ENCODE measurements around the gene PGAP2.
A peak's percentile ranks its signal among the peaks of the same experiment; 100 is the strongest.

The PGAP2 gene

DNA sequence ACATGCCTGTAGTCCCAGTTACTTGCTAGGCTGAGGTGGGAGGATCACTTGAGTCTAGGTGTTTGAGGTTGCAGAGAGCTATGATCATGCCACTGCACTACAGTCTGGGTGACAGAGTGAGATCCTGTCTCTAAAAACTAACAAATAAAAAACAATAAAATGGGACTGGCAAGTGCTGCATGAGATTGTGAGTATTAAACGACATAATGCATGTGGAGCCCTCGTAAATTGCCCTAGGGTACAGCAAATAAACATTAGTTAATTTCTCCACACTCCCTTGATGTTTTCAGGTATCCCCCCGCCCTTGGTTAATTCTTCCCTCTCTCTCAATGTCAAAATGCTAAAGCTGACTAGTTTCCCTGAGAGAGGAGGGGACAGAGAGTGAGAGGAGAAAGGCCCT is 37.3 kb downstream of the PGAP2 start:
- no peak overlapping the region for H3K18ac ChIP-seq (ENCODE audit: low read depth in 1 of 2, low read length in 2 of 2)
- H3K27me3 ChIP-seq (ENCODE audit: control insufficient read depth in 1 of 2, insufficient read depth in 1 of 2, low read length in 2 of 2) = no peaks in the 10 kb centered on the region
- peaks cover 3% of the 10 kb centered on the region for H3K4me1 ChIP-seq (ENCODE audit: control insufficient read depth, insufficient read depth, low read depth, low read length)
- no peak overlapping the region for H2BK15ac ChIP-seq (ENCODE audit: low read depth, poor library complexity, severe bottlenecking)
- H3K79me1 ChIP-seq (replicated peaks; ENCODE audit: low read length, poor library complexity, severe bottlenecking) = no peaks in the 10 kb centered on the region
- no peak overlapping the region for H4K91ac ChIP-seq (ENCODE audit: low read length)
- no peak overlapping the region for H3K23ac ChIP-seq (ENCODE audit: low read length in 2 of 2)
- no peak overlapping the region for H4K8ac ChIP-seq (ENCODE audit: low read length)
- H3K14ac ChIP-seq (ENCODE audit: low read length in 2 of 2) = no peak overlapping the region
- 71% methylated on average over 3 of the region's 3 CpGs for WGBS
- no peaks in the 10 kb centered on the region for H3K9me3 ChIP-seq (ENCODE audit: control insufficient read depth, low read length)
- no peak for DNase-seq
- no peak overlapping the region for H2AK5ac ChIP-seq (ENCODE audit: low read length, severe bottlenecking)
- H2BK12ac ChIP-seq (ENCODE audit: low read length in 2 of 2) = no peak overlapping the region
- H3K4ac ChIP-seq (ENCODE audit: low read depth in 1 of 2, low read length in 2 of 2) = no peak overlapping the region
- H3K27ac ChIP-seq (ENCODE audit: low read length, poor library complexity, severe bottlenecking) = no peak overlapping the region
- H2AFZ ChIP-seq (ENCODE audit: low read depth, low read length) = no peak overlapping the region
- no peak overlapping the region for H3K9ac ChIP-seq (ENCODE audit: low read length)
- H3K4me3 ChIP-seq (ENCODE audit: insufficient read depth in 1 of 2, low read depth in 1 of 2, low read length in 2 of 2) = no peak overlapping the region
- no peak overlapping the region for H2BK120ac ChIP-seq (ENCODE audit: low read depth, low read length)
- no peak overlapping the region for H3K4me2 ChIP-seq (ENCODE audit: low read length, poor library complexity, severe bottlenecking)
- no peaks in the 10 kb centered on the region for H3K36me3 ChIP-seq (ENCODE audit: control insufficient read depth in 1 of 2, insufficient read depth in 2 of 2, low read depth in 1 of 2, low read length in 2 of 2)
- H2BK5ac ChIP-seq (ENCODE audit: low read depth, low read length, poor library complexity, severe bottlenecking) = no peak overlapping the region

DNA sequence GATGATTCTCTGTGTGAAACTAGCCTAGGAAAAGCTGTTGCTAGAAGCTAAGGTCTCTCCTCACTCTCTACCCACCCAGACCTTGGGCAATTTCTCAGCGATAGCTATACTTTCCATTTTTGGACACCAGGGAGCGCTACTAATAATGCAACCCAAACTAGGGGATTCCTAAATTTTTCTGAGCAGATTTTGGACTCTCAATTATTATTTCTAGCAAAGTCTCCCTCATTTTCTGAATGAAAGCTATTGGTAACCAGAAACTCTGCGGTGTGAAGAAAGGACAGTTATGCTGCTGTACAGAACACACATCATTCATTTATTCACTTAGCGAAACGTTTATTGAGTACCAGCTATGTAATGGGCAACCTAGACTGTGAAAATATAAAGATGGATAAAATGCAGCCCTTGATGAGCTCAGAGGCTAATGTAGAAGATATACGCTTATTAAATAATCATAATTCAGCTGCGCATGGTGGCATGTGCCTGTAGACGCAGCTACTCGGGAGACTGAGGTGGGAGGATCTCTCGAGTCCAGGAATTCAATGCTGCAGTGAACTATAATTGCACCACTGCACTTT is 41.0 kb downstream of the PGAP2 start:
- no peak overlapping the region for H3K4me3 ChIP-seq (ENCODE audit: insufficient read depth in 1 of 2, low read depth in 1 of 2, low read length in 2 of 2)
- no peak overlapping the region for H2BK5ac ChIP-seq (ENCODE audit: low read depth, low read length, poor library complexity, severe bottlenecking)
- no peaks in the 10 kb centered on the region for H3K36me3 ChIP-seq (ENCODE audit: control insufficient read depth in 1 of 2, insufficient read depth in 2 of 2, low read depth in 1 of 2, low read length in 2 of 2)
- H3K9ac ChIP-seq (ENCODE audit: low read length) = no peak overlapping the region
- H3K79me1 ChIP-seq (replicated peaks; ENCODE audit: low read length, poor library complexity, severe bottlenecking) = no peaks in the 10 kb centered on the region
- H3K18ac ChIP-seq (ENCODE audit: low read depth in 1 of 2, low read length in 2 of 2) = no peak overlapping the region
- 71% methylated on average over 9 of the region's 10 CpGs for WGBS
- H3K27me3 ChIP-seq (ENCODE audit: control insufficient read depth in 1 of 2, insufficient read depth in 1 of 2, low read length in 2 of 2) = no peaks in the 10 kb centered on the region
- no peak overlapping the region for H2BK120ac ChIP-seq (ENCODE audit: low read depth, low read length)
- no peaks in the 10 kb centered on the region for H3K9me3 ChIP-seq (ENCODE audit: control insufficient read depth, low read length)
- no peak overlapping the region for H3K14ac ChIP-seq (ENCODE audit: low read length in 2 of 2)
- no peak overlapping the region for H2AFZ ChIP-seq (ENCODE audit: low read depth, low read length)
- no peak overlapping the region for H2AK5ac ChIP-seq (ENCODE audit: low read length, severe bottlenecking)
- peaks cover 1% of the 10 kb centered on the region for H3K4me1 ChIP-seq (ENCODE audit: control insufficient read depth, insufficient read depth, low read depth, low read length)
- H3K23ac ChIP-seq (ENCODE audit: low read length in 2 of 2) = no peak overlapping the region
- H3K4me2 ChIP-seq (ENCODE audit: low read length, poor library complexity, severe bottlenecking) = no peak overlapping the region
- H4K91ac ChIP-seq (ENCODE audit: low read length) = no peak overlapping the region
- H2BK12ac ChIP-seq (ENCODE audit: low read length in 2 of 2) = no peak overlapping the region
- no peak overlapping the region for H3K27ac ChIP-seq (ENCODE audit: low read length, poor library complexity, severe bottlenecking)
- DNase-seq = peak; percentile 63
- H2BK15ac ChIP-seq (ENCODE audit: low read depth, poor library complexity, severe bottlenecking) = no peak overlapping the region
- no peak overlapping the region for H3K4ac ChIP-seq (ENCODE audit: low read depth in 1 of 2, low read length in 2 of 2)
- no peak overlapping the region for H4K8ac ChIP-seq (ENCODE audit: low read length)

DNA sequence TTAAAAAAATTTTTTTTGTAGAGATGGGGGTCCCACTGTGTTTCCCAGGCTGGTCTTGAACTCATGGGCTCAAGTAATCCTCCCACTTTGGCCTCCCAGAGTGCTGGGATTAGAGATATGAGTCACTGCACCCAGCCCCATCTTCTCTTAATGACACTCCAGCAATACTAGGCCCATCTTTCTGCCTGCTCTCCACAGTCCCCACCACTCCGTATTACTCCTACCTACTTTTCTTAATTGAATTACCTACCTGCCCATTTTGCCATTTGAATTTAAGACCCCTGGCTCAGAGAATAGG is 45.1 kb downstream of the PGAP2 start:
- Histone ChIP-seq H3K36me3 (ENCODE audit: control insufficient read depth in 1 of 2, insufficient read depth in 2 of 2, low read depth in 1 of 2, low read length in 2 of 2) (no peaks in the 10 kb centered on the region), H2AK5ac (ENCODE audit: low read length, severe bottlenecking) (no peak overlapping the region), H2BK15ac (ENCODE audit: low read depth, poor library complexity, severe bottlenecking) (no peak overlapping the region), H4K8ac (ENCODE audit: low read length) (no peak overlapping the region), H3K4me3 (ENCODE audit: insufficient read depth in 1 of 2, low read depth in 1 of 2, low read length in 2 of 2) (no peak overlapping the region), H3K18ac (ENCODE audit: low read depth in 1 of 2, low read length in 2 of 2) (no peak overlapping the region), H3K4me2 (ENCODE audit: low read length, poor library complexity, severe bottlenecking) (no peak overlapping the region), H3K4ac (ENCODE audit: low read depth in 1 of 2, low read length in 2 of 2) (no peak overlapping the region), H3K27ac (ENCODE audit: low read length, poor library complexity, severe bottlenecking) (no peak overlapping the region), H2AFZ (ENCODE audit: low read depth, low read length) (no peak overlapping the region), H4K91ac (ENCODE audit: low read length) (no peak overlapping the region), H3K9me3 (ENCODE audit: control insufficient read depth, low read length) (no peaks in the 10 kb centered on the region), H2BK12ac (ENCODE audit: low read length in 2 of 2) (no peak overlapping the region), H3K79me1 (replicated peaks; ENCODE audit: low read length, poor library complexity, severe bottlenecking) (peaks cover 3% of the 10 kb centered on the region), H3K9ac (ENCODE audit: low read length) (no peak overlapping the region), H3K27me3 (ENCODE audit: control insufficient read depth in 1 of 2, insufficient read depth in 1 of 2, low read length in 2 of 2) (no peaks in the 10 kb centered on the region), H3K4me1 (ENCODE audit: control insufficient read depth, insufficient read depth, low read depth, low read length) (peaks cover 10% of the 10 kb centered on the region), H2BK120ac (ENCODE audit: low read depth, low read length) (no peak overlapping the region), H2BK5ac (ENCODE audit: low read depth, low read length, poor library complexity, severe bottlenecking) (no peak overlapping the region), H3K23ac (ENCODE audit: low read length in 2 of 2) (no peak overlapping the region), H3K14ac (ENCODE audit: low read length in 2 of 2) (no peak overlapping the region)
- WGBS = no CpG with 5 or more reads among the region's 1 CpG
- no peak for DNase-seq

DNA sequence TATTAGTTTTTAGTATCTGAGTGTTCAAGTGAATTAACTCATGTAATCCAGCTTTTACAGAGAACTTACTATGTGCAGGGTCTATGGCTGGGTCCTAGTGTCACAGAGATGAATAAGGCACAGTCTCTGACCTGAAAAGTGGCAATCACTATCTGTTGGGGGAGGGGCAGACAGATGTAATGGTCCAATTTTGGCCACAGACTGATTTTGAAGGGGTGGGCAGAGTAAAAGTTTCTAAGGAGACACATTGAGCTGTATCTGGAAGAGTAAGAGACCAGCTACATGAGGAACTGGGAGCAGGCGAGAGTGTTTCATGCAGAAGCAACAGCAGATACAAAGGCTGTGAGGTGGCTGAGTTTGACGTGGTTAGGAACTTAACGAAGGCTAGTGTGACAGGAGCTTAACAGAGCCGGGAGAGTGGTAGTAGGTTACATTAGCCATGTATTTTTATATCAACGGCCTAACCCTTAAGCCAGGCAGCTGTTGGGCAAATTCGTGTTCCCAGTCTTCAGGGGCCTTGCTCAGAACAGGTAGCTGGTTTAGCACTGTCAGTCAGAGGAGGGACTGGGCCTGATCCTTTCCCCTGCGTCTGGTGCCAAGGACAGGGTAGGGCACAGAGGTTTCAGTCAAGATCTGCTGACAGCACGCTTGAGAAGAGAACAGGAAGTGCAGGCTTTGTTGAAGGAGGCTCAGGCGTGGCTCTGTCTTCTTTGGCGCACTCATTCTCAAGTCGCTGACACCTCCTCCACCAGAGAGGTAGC is 45.7 kb downstream of the PGAP2 start:
- Histone ChIP-seq H2BK12ac (ENCODE audit: low read length in 2 of 2) (peak overlapping the region; percentile 2 to 23), H3K9me3 (ENCODE audit: control insufficient read depth, low read length) (no peaks in the 10 kb centered on the region), H3K4me3 (ENCODE audit: insufficient read depth in 1 of 2, low read depth in 1 of 2, low read length in 2 of 2) (no peak overlapping the region), H2AFZ (ENCODE audit: low read depth, low read length) (peak overlapping the region; percentile 49), H4K8ac (ENCODE audit: low read length) (peak overlapping the region; percentile 33), H3K4me1 (ENCODE audit: control insufficient read depth, insufficient read depth, low read depth, low read length) (peaks cover 11% of the 10 kb centered on the region), H3K36me3 (ENCODE audit: control insufficient read depth in 1 of 2, insufficient read depth in 2 of 2, low read depth in 1 of 2, low read length in 2 of 2) (no peaks in the 10 kb centered on the region), H4K91ac (ENCODE audit: low read length) (peak overlapping the region; percentile 1), H3K14ac (ENCODE audit: low read length in 2 of 2) (no peak overlapping the region), H3K79me1 (replicated peaks; ENCODE audit: low read length, poor library complexity, severe bottlenecking) (peaks cover 3% of the 10 kb centered on the region), H3K27ac (ENCODE audit: low read length, poor library complexity, severe bottlenecking) (no peak overlapping the region), H3K27me3 (ENCODE audit: control insufficient read depth in 1 of 2, insufficient read depth in 1 of 2, low read length in 2 of 2) (no peaks in the 10 kb centered on the region), H3K4me2 (ENCODE audit: low read length, poor library complexity, severe bottlenecking) (no peak overlapping the region), H2BK15ac (ENCODE audit: low read depth, poor library complexity, severe bottlenecking) (no peak overlapping the region), H3K9ac (ENCODE audit: low read length) (peak overlapping the region; percentile 72), H2AK5ac (ENCODE audit: low read length, severe bottlenecking) (peak overlapping the region; percentile 11), H3K23ac (ENCODE audit: low read length in 2 of 2) (no peak overlapping the region), H3K4ac (ENCODE audit: low read depth in 1 of 2, low read length in 2 of 2) (peak overlapping the region in 1 of 2 experiments; percentile 6), H3K18ac (ENCODE audit: low read depth in 1 of 2, low read length in 2 of 2) (peak overlapping the region; percentile 3 to 73), H2BK5ac (ENCODE audit: low read depth, low read length, poor library complexity, severe bottlenecking) (no peak overlapping the region), H2BK120ac (ENCODE audit: low read depth, low read length) (no peak overlapping the region)
- WGBS = 83% methylated on average over 11 of the region's 11 CpGs
- no peak for DNase-seq
